Cardiac fibroblast (primary cell): ENCODE measurements around the gene FOXA1.
A peak's percentile ranks its signal among the peaks of the same experiment; 100 is the strongest.

Experiments used
- DNase-seq, 2 donors: peaks; one replicate each; pipeline versions ENCODE4 v3.0.0 to v3.0.0-alpha.2; 2010; ENCODE audit warnings: low read depth in 2 of 2
- H3K4me3 ChIP-seq, 2 donors: replicated peaks in 1 of 2; 1 replicate in 1 of 2; 2 replicates in 1 of 2; pipeline ENCODE4 v1.5.1; 2011; ENCODE audit warnings: low read depth in 2 of 2, low read length in 2 of 2, mild to moderate bottlenecking in 2 of 2, moderate library complexity in 1 of 2
- CTCF ChIP-seq: IDR thresholded peaks from one replicate; pipeline ENCODE4 v1.5.1; 2011; ENCODE audit warnings: low read depth, mild to moderate bottlenecking, low read length, inconsistent platforms

The FOXA1 gene

GRCh38 chr14:37617864-37618365 is 22.9 kb upstream of the FOXA1 start:
- no peak for TF ChIP-seq CTCF
- DNase-seq, result no peak
- no peak overlapping the region for H3K4me3 ChIP-seq

- no peak for TF ChIP-seq CTCF
- no peak for DNase-seq
- no peak overlapping the region for H3K4me3 ChIP-seq
These were observed 21.8 kb upstream of the FOXA1 start for GRCh38 chr14:37616853-37617252.

GRCh38 chr14:37615582-37616289 is 20.7 kb upstream of the FOXA1 start:
- H3K4me3 ChIP-seq, result no peak overlapping the region
- TF ChIP-seq CTCF, result no peak
- DNase-seq, result no peak

DNA sequence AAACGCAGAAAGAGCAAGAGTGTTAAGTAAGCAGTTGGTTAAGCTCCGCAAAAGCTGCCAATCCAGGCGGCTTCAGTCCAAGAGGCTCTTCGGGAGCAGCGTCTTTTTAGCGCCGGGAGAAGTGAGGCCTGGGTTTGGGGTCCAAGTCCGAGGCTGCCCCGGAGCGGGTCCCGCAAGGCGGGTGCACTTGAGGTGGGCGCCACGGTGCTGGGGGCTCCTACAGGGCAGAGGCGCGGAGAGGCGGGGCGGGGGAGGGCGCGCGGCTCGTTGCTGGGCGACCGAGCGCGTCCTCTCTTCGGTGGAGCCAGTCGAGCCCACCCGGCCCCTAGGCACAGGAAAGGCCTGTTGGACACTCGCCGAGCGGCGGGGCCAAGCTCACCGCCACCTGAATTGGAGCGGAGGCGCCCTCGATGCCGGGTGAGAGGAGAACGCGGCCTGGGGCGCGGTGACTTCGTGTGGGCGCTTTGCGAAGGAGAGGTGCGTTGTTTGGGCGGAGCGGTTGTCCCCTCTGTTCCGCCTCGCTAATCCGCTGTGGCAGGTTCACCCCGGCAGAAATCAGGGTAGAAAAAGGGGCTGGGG is 16.0 kb upstream of the FOXA1 start:
- DNase-seq, result no peak
- TF ChIP-seq CTCF, result no peak
- peak overlapping the region in 1 of 2 donors; percentile 7 for H3K4me3 ChIP-seq

DNA sequence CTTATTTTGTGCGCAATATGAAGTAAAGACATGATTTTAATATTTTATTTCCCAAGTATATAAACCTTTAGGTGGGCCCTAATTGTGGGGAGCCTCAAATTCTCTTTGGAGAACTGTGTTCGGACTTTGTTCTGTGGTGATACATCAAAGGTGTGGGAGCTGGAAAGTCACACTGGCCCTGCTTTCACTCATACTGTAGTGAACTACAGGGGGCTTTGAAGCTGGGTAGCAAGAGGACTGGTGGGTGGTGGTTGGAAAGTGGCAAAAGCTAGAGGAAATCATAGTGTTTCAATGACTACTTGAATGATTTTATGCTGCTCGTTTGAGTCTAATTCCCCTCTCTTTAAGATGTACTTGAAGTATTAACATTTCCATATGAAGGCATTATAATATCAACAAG is 13.6 kb upstream of the FOXA1 start:
- no peak for DNase-seq
- H3K4me3 ChIP-seq, result no peak overlapping the region
- TF ChIP-seq CTCF, result no peak

DNA sequence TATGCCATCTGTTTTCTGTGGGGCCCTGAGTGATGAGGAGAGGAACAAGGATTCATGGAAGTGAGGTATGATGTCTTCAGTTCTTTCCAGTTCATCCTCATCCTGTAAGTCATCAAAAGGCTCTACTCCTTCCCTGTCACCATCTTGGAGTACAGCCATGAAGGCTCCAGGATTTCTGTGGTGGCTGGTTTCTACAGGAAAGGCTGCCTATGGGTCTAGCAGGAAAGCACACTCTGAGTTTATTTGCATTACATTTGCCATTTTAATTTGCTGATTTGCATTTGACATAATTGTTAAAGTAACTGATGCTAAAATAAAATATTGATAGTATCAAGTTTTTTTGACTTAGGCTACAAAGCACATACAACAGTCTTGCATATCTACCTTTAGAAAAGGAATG is 11.6 kb upstream of the FOXA1 start:
- no peak for DNase-seq
- no peak for TF ChIP-seq CTCF
- H3K4me3 ChIP-seq, result no peak overlapping the region
